Hepatocyte (in vitro differentiated cells): ENCODE results near the gene HTRA1. TPM values are rescaled to one million over a fixed set of nuclear protein-coding genes. Genes with fewer than 3 reads are reported as not detected.

Experiments
- DNase-seq: peaks from one replicate; pipeline ENCODE4 v3.0.0-alpha.2; 2016; ENCODE audit warnings: low spot score
- H2AFZ ChIP-seq: fragments of 200-600 bp; sonication (generic); 2 replicates; pipeline ENCODE4 v1.6.0; 2016; ENCODE audit warnings: antibody characterized with exemption, mild to moderate bottlenecking
- H3K27ac ChIP-seq: fragments of 200-600 bp; sonication (generic); 2 replicates; pipeline ENCODE4 v1.5.1; 2016; ENCODE audit warnings: mild to moderate bottlenecking
- H3K27me3 ChIP-seq: fragments of 200-600 bp; sonication (generic); 2 replicates; pipeline ENCODE4 v1.6.1; 2016
- H3K36me3 ChIP-seq: fragments of 200-600 bp; sonication (generic); replicated peaks from 2 replicates; pipeline ENCODE4 v1.5.1; 2016; ENCODE audit warnings: low read depth; ENCODE audit not compliant: insufficient read depth
- H3K4me1 ChIP-seq: fragments of 200-600 bp; sonication (generic); 2 replicates; pipeline ENCODE4 v1.5.1; 2016; ENCODE audit warnings: mild to moderate bottlenecking, moderate library complexity; ENCODE audit not compliant: insufficient read depth
- H3K4me2 ChIP-seq: fragments of 200-600 bp; sonication (generic); 2 replicates; pipeline ENCODE4 v1.6.0; 2016
- H3K4me3 ChIP-seq: fragments of 200-600 bp; sonication (generic); 2 replicates; pipeline ENCODE4 v1.5.1; 2016; ENCODE audit warnings: mild to moderate bottlenecking
- H3K79me2 ChIP-seq: fragments of 200-600 bp; sonication (generic); 2 replicates; pipeline ENCODE4 v1.6.0; 2017; ENCODE audit warnings: mild to moderate bottlenecking
- H3K9me2 ChIP-seq: fragments of 200-600 bp; sonication (generic); replicated peaks from 2 replicates; pipeline ENCODE4 v1.6.0; 2017; ENCODE audit warnings: mild to moderate bottlenecking; ENCODE audit not compliant: insufficient read depth
- H3K9me3 ChIP-seq: fragments of 200-600 bp; sonication (generic); 2 replicates; pipeline ENCODE4 v1.5.1; 2016; ENCODE audit warnings: low read depth, mild to moderate bottlenecking
- H4K20me1 ChIP-seq: fragments of 200-600 bp; sonication (generic); 2 replicates; pipeline ENCODE4 v1.6.0; 2016; ENCODE audit warnings: mild to moderate bottlenecking; ENCODE audit not compliant: insufficient read depth, poor library complexity, severe bottlenecking
- EZH2 ChIP-seq: fragments of 200-600 bp; sonication (generic); IDR thresholded peaks from 2 replicates; pipeline ENCODE4 v1.6.1; 2016; ENCODE audit warnings: antibody characterized with exemption, mild to moderate bottlenecking, borderline replicate concordance
- EZH2phosphoT487 ChIP-seq: fragments of 200-600 bp; sonication (generic); IDR thresholded peaks from one replicate; pipeline ENCODE4 v1.6.1; 2018; ENCODE audit warnings: antibody characterized with exemption, mild to moderate bottlenecking, low read depth, moderate library complexity; ENCODE audit not compliant: unreplicated experiment, severe bottlenecking
- WGBS: methylation state at CpG from one replicate; pipeline ENCODE4 v1.1.6; 2016; ENCODE audit warnings: low lambda C conversion rate; ENCODE audit errors: missing lambda C conversion rate; 5-methylcytosine and 5-hydroxymethylcytosine counted together
- polyA plus RNA-seq: library from polyadenylated mRNA; unstranded; fragments of >200 nt; fragmentation: Nextera tagmentation; extraction: Ambion mirVana; gene quantifications from 2 replicates; pipeline ENCODE4 v1.2.1, GENCODE V29; 2016
- total RNA-seq: library from RNA; depleted of rRNA; stranded (reverse); fragments of >200 nt; gene quantifications from 2 replicates; pipeline ENCODE4 v1.2.3, GENCODE V29; 2014
- TF ChIP-seq, protein P1 (sequence below): fragments of 200-600 bp; sonication (generic); IDR thresholded peaks from 2 replicates; pipeline ENCODE4 v1.5.1; 2016; ENCODE audit warnings: antibody characterized with exemption, mild to moderate bottlenecking; ENCODE audit not compliant: poor library complexity

The HTRA1 gene
- total and polyA plus RNA-seq, 2 experiments from 2014 or later, result 91.9 to 160 TPM

DNA sequence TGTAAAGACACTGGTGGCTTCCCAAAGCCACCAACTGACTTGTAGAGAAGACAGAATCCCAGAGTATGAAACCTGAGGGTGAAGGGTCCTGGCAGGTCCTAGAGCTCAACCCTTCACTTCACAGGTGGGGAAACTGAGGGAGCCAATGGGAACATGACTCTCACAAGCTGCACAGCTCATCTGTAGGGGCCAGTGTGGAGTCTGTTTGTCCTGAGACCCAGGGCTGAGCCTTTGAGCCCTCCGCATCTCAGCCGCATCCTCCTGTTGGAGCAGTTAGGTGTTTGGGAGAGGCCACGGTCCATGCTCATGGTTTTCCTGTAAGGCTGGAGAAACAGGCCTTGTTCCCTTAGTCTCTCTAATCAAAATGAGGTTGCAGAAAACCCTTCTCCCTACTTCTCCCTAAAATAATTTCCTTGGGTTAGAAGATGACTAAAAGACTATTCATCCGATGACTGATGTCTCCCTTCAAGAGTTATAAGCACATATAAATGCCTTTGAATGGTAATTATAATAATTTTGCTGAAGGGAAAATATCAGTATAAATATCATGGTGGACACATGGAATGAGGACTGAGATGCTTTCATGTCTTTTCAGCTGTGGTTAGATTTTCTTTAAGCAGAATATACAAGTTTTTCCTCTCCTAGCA lies 10.3 kb downstream of the HTRA1 start:
- H3K9me3 ChIP-seq, result no peaks in the 10 kb centered on the region
- H4K20me1 ChIP-seq, result no peaks in the 10 kb centered on the region
- no peak overlapping the region for H3K4me2 ChIP-seq
- no peak for DNase-seq
- no peak overlapping the region for H2AFZ ChIP-seq
- 94% methylated on average over 4 of the region's 4 CpGs for WGBS
- H3K9me2 ChIP-seq, result no peaks in the 10 kb centered on the region
- no peaks in the 10 kb centered on the region for H3K79me2 ChIP-seq
- no peak overlapping the region for H3K4me3 ChIP-seq
- H3K27me3 ChIP-seq, result peaks cover 6% of the 10 kb centered on the region
- peaks cover 25% of the 10 kb centered on the region for H3K4me1 ChIP-seq
- TF ChIP-seq EZH2phosphoT487, result no peak
- TF ChIP-seq, protein P1, sequence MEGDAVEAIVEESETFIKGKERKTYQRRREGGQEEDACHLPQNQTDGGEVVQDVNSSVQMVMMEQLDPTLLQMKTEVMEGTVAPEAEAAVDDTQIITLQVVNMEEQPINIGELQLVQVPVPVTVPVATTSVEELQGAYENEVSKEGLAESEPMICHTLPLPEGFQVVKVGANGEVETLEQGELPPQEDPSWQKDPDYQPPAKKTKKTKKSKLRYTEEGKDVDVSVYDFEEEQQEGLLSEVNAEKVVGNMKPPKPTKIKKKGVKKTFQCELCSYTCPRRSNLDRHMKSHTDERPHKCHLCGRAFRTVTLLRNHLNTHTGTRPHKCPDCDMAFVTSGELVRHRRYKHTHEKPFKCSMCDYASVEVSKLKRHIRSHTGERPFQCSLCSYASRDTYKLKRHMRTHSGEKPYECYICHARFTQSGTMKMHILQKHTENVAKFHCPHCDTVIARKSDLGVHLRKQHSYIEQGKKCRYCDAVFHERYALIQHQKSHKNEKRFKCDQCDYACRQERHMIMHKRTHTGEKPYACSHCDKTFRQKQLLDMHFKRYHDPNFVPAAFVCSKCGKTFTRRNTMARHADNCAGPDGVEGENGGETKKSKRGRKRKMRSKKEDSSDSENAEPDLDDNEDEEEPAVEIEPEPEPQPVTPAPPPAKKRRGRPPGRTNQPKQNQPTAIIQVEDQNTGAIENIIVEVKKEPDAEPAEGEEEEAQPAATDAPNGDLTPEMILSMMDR, result no peak
- TF ChIP-seq EZH2, result no peak
- no peaks in the 10 kb centered on the region for H3K36me3 ChIP-seq
- no peak overlapping the region for H3K27ac ChIP-seq

- TF ChIP-seq EZH2 (no peak), EZH2phosphoT487 (no peak)
- TF ChIP-seq, protein P1, result no peak
- DNase-seq, result no peak
- Histone ChIP-seq H3K4me2 (no peak overlapping the region), H4K20me1 (no peaks in the 10 kb centered on the region), H3K79me2 (no peaks in the 10 kb centered on the region), H2AFZ (no peak overlapping the region), H3K27ac (no peak overlapping the region), H3K9me3 (no peaks in the 10 kb centered on the region), H3K36me3 (no peaks in the 10 kb centered on the region), H3K9me2 (no peaks in the 10 kb centered on the region), H3K4me1 (peaks cover 25% of the 10 kb centered on the region), H3K27me3 (no peaks in the 10 kb centered on the region), H3K4me3 (no peak overlapping the region)
- WGBS, result 88% methylated on average over 8 of the region's 8 CpGs
These were observed 11.8 kb downstream of the HTRA1 start for GRCh38 chr10:122473116-122473515.

- Histone ChIP-seq H3K79me2 (no peaks in the 10 kb centered on the region), H3K4me2 (peak overlapping the region; percentile 28), H3K27ac (no peak overlapping the region), H3K4me1 (peaks cover 25% of the 10 kb centered on the region), H3K36me3 (no peaks in the 10 kb centered on the region), H3K9me2 (no peaks in the 10 kb centered on the region), H3K9me3 (no peaks in the 10 kb centered on the region), H3K4me3 (no peak overlapping the region), H3K27me3 (no peaks in the 10 kb centered on the region), H2AFZ (no peak overlapping the region), H4K20me1 (no peaks in the 10 kb centered on the region)
- TF ChIP-seq EZH2, result no peak
- TF ChIP-seq EZH2phosphoT487, result no peak
- TF ChIP-seq, protein P1, result no peak
- no peak for DNase-seq
- 53% methylated on average over 15 of the region's 15 CpGs for WGBS
These were observed 12.9 kb downstream of the HTRA1 start for GRCh38 chr10:122474131-122474818.
